ENCODE results near the gene ADSL. TPM values are rescaled to one million over a fixed set of nuclear protein-coding genes. Genes with fewer than 3 reads are reported as not detected.

Gene ADSL
- total RNA-seq, 1 experiment from 2014 or later: 120 TPM

- BruUV-seq (replicated peaks): no TSS peak
- intact Hi-C loops (cut with micrococcal nuclease; ENCODE audit: unreplicated experiment): no loop called here
- H3K36me3 ChIP-seq (ENCODE audit: control insufficient read depth, insufficient read depth, low read length): peaks cover 1% of the 10 kb centered on the region; the same call in 1 of the 2 replicates
- Mint-ChIP-seq H3K9me3 (ENCODE audit: unreplicated experiment) (no peaks in the 10 kb centered on the region), H3K4me1 (ENCODE audit: low read depth, unreplicated experiment) (no peaks in the 10 kb centered on the region), H3K36me3 (ENCODE audit: insufficient read depth, unreplicated experiment) (peaks cover 38% of the 10 kb centered on the region), H3K27me3 (ENCODE audit: insufficient read depth, unreplicated experiment) (no peaks in the 10 kb centered on the region), H3K27ac (ENCODE audit: unreplicated experiment) (no peak overlapping the region), H3K4me3 (ENCODE audit: unreplicated experiment) (no peak overlapping the region)
- no peaks in the 10 kb centered on the region for H3K27me3 ChIP-seq (replicated peaks; ENCODE audit: control insufficient read depth, insufficient read depth, low read length)
- H3K4me3 ChIP-seq (ENCODE audit: low read depth, low read length): no peak overlapping the region
- DNase-seq: no peak
- no peak for TF ChIP-seq CTCF (IDR thresholded peaks at IDR 0.05; ENCODE audit: insufficient read depth in 1 of 2, low read depth in 1 of 2, low read length in 1 of 2, severe bottlenecking in 1 of 2, unreplicated experiment in 1 of 2)
- no peaks in the 10 kb centered on the region for H3K4me1 ChIP-seq
- ChIA-PET CTCF (no interaction called here), POLR2A (no interaction called here)
- H3K9me3 ChIP-seq: no peaks in the 10 kb centered on the region
These were observed 25.6 kb upstream of the ADSL start for GRCh38 chr22:40320687-40321086.

- Histone ChIP-seq H3K9me3 (no peaks in the 10 kb centered on the region), H3K27me3 (replicated peaks; ENCODE audit: control insufficient read depth, insufficient read depth, low read length) (no peaks in the 10 kb centered on the region), H3K4me1 (no peaks in the 10 kb centered on the region), H3K4me3 (ENCODE audit: low read depth, low read length) (no peak overlapping the region), H3K36me3 (ENCODE audit: control insufficient read depth, insufficient read depth, low read length) (peaks cover 1% of the 10 kb centered on the region; the same call in 1 of the 2 replicates)
- H3K4me3 Mint-ChIP-seq (ENCODE audit: unreplicated experiment): no peak overlapping the region
- H3K36me3 Mint-ChIP-seq (ENCODE audit: insufficient read depth, unreplicated experiment): peaks cover 25% of the 10 kb centered on the region
- POLR2A ChIA-PET: no interaction called here
- no peak overlapping the region for H3K27ac Mint-ChIP-seq (ENCODE audit: unreplicated experiment)
- no peaks in the 10 kb centered on the region for H3K9me3 Mint-ChIP-seq (ENCODE audit: unreplicated experiment)
- H3K4me1 Mint-ChIP-seq (ENCODE audit: low read depth, unreplicated experiment): no peaks in the 10 kb centered on the region
- CTCF ChIA-PET: no interaction called here
- no peaks in the 10 kb centered on the region for H3K27me3 Mint-ChIP-seq (ENCODE audit: insufficient read depth, unreplicated experiment)
- DNase-seq: no peak
- intact Hi-C loops (cut with micrococcal nuclease; ENCODE audit: unreplicated experiment): no loop called here
- no peak for TF ChIP-seq CTCF (IDR thresholded peaks at IDR 0.05; ENCODE audit: insufficient read depth in 1 of 2, low read depth in 1 of 2, low read length in 1 of 2, severe bottlenecking in 1 of 2, unreplicated experiment in 1 of 2)
- BruUV-seq (replicated peaks): no TSS peak
These were observed 24.3 kb upstream of the ADSL start for GRCh38 chr22:40322021-40322420.

GRCh38 chr22:40322818-40323447, 23.4 kb upstream of the ADSL start:
- no TSS peak for BruUV-seq (replicated peaks)
- TF ChIP-seq CTCF (IDR thresholded peaks at IDR 0.05; ENCODE audit: insufficient read depth in 1 of 2, low read depth in 1 of 2, low read length in 1 of 2, severe bottlenecking in 1 of 2, unreplicated experiment in 1 of 2): no peak
- H3K27ac Mint-ChIP-seq (ENCODE audit: unreplicated experiment): no peak overlapping the region
- no peaks in the 10 kb centered on the region for H3K27me3 ChIP-seq (replicated peaks; ENCODE audit: control insufficient read depth, insufficient read depth, low read length)
- no peaks in the 10 kb centered on the region for H3K9me3 Mint-ChIP-seq (ENCODE audit: unreplicated experiment)
- no peak overlapping the region for H3K4me3 Mint-ChIP-seq (ENCODE audit: unreplicated experiment)
- intact Hi-C loops (cut with micrococcal nuclease; ENCODE audit: unreplicated experiment): no loop called here
- H3K4me1 Mint-ChIP-seq (ENCODE audit: low read depth, unreplicated experiment): no peaks in the 10 kb centered on the region
- CTCF ChIA-PET: no interaction called here
- H3K36me3 ChIP-seq (ENCODE audit: control insufficient read depth, insufficient read depth, low read length): peaks cover 1% of the 10 kb centered on the region; the same call in 1 of the 2 replicates
- POLR2A ChIA-PET: no interaction called here
- H3K4me3 ChIP-seq (ENCODE audit: low read depth, low read length): no peak overlapping the region
- no peaks in the 10 kb centered on the region for H3K4me1 ChIP-seq
- no peak for DNase-seq
- peaks cover 16% of the 10 kb centered on the region for H3K36me3 Mint-ChIP-seq (ENCODE audit: insufficient read depth, unreplicated experiment)
- no peaks in the 10 kb centered on the region for H3K27me3 Mint-ChIP-seq (ENCODE audit: insufficient read depth, unreplicated experiment)
- H3K9me3 ChIP-seq: no peaks in the 10 kb centered on the region
